ENCODE measurements around the gene TWSG1. TPM values are rescaled to one million over a fixed set of nuclear protein-coding genes. Genes with fewer than 3 reads are reported as not detected.

The TWSG1 gene
- total RNA-seq, 1 donor from 2014 or later, result 25.8 TPM

DNA sequence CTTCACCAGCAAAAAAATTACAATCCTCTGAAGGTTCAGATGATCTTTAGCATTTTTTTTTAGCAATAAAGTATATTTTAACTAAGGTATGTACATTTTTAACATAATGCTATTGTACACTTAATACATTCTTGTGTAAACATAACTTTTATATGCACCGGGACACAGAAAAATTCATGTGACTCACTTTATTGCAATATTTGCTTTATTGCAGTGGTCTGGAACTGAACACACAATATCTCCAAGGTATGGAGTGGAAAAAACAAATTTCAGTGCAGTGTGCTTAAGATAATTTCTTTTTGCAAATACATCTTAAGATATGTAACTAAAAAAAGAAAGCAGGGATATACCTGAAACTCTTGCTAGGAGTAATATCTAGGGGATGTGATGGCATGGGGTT lies 5.1 kb upstream of the TWSG1 start:
- FAIRE-seq (no peak), DNase-seq (ENCODE audit: low read depth) (peak; percentile 62)
- no peak overlapping the region for H3K4me3 ChIP-seq (ENCODE audit: low read depth, low read length)
- no peaks in the 10 kb centered on the region for H3K36me3 ChIP-seq (ENCODE audit: control insufficient read depth, insufficient read depth, low read length)
- no peaks in the 10 kb centered on the region for H3K27me3 ChIP-seq (ENCODE audit: control insufficient read depth, insufficient read depth, low read length)
- TF ChIP-seq, protein P1, sequence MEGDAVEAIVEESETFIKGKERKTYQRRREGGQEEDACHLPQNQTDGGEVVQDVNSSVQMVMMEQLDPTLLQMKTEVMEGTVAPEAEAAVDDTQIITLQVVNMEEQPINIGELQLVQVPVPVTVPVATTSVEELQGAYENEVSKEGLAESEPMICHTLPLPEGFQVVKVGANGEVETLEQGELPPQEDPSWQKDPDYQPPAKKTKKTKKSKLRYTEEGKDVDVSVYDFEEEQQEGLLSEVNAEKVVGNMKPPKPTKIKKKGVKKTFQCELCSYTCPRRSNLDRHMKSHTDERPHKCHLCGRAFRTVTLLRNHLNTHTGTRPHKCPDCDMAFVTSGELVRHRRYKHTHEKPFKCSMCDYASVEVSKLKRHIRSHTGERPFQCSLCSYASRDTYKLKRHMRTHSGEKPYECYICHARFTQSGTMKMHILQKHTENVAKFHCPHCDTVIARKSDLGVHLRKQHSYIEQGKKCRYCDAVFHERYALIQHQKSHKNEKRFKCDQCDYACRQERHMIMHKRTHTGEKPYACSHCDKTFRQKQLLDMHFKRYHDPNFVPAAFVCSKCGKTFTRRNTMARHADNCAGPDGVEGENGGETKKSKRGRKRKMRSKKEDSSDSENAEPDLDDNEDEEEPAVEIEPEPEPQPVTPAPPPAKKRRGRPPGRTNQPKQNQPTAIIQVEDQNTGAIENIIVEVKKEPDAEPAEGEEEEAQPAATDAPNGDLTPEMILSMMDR (IDR thresholded peaks at IDR 0.05; ENCODE audit: insufficient read depth, low read length, severe bottlenecking), result no peak

DNA sequence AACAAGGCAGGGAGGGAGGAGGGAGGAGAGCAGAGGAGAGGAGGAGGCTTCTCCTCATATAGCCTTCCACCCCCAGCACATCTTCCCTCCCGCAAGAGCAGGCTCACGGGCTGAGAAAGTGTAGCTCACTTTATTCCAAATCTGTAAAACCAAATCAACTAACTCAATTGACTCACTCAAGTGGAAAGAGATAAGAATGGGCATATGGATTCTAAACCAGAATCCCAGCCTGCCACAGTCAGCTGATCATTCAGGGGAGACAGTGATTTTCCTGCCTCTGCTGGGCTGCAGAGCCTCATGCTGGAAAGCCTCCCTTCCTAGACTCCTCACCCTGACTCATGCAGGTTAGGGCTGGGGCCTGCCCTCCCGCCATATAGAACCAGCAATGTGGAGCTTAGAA lies 4.2 kb upstream of the TWSG1 start:
- H3K36me3 ChIP-seq (ENCODE audit: control insufficient read depth, insufficient read depth, low read length), result no peaks in the 10 kb centered on the region
- no peaks in the 10 kb centered on the region for H3K27me3 ChIP-seq (ENCODE audit: control insufficient read depth, insufficient read depth, low read length)
- FAIRE-seq (peak; percentile 40), DNase-seq (ENCODE audit: low read depth) (no peak)
- TF ChIP-seq, protein P1 (IDR thresholded peaks at IDR 0.05; ENCODE audit: insufficient read depth, low read length, severe bottlenecking), result no peak
- H3K4me3 ChIP-seq (ENCODE audit: low read depth, low read length), result no peak overlapping the region

DNA sequence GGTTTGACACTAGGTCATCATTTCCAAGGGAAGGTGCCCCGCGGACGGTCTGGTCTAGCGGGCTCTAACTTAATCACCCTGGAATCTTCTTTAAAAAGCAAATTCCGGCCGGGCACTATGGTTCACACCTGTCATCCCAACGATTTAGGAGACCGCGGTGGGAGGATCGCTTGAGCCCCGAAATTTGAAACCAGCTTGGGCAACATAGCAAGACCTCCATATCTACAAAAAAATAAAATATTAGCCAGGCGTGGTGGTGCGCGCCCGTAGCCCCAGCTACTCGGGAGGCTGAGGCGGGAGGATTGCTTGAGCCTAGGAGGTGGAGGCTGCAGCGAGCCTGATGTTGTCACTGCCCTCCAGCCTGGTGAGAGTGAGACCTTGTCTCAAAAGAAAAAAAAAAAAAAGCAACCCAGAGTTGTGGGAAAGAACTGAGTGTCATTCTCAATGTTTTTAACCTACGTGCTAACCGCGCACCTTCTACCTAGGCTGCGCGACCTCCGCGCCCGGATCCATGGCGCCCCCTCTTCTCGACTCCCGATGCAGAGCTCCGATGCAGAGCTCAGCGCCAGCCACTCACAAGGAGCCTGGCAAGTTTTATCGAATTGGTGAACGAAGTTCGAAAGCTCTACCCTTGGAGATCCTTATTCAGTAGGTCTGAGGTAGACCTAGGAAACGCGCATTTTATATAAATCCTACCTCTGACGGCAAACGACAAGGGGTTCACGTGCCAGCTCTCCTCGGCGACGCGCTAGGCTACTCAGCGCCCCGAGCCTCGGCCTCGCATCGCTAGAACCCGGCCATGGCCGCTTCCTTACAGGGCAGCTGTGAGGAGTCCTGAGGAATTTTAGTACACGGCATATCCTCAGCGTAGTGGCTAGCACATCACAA lies 888 bp upstream of the TWSG1 start:
- H3K27me3 ChIP-seq (ENCODE audit: control insufficient read depth, insufficient read depth, low read length), result no peaks in the 10 kb centered on the region
- FAIRE-seq (no peak), DNase-seq (ENCODE audit: low read depth) (peak; percentile 57)
- TF ChIP-seq, protein P1 (IDR thresholded peaks at IDR 0.05; ENCODE audit: insufficient read depth, low read length, severe bottlenecking), result no peak
- H3K4me3 ChIP-seq (ENCODE audit: low read depth, low read length), result peak overlapping the region; percentile 62
- peaks cover 1% of the 10 kb centered on the region for H3K36me3 ChIP-seq (ENCODE audit: control insufficient read depth, insufficient read depth, low read length)

DNA sequence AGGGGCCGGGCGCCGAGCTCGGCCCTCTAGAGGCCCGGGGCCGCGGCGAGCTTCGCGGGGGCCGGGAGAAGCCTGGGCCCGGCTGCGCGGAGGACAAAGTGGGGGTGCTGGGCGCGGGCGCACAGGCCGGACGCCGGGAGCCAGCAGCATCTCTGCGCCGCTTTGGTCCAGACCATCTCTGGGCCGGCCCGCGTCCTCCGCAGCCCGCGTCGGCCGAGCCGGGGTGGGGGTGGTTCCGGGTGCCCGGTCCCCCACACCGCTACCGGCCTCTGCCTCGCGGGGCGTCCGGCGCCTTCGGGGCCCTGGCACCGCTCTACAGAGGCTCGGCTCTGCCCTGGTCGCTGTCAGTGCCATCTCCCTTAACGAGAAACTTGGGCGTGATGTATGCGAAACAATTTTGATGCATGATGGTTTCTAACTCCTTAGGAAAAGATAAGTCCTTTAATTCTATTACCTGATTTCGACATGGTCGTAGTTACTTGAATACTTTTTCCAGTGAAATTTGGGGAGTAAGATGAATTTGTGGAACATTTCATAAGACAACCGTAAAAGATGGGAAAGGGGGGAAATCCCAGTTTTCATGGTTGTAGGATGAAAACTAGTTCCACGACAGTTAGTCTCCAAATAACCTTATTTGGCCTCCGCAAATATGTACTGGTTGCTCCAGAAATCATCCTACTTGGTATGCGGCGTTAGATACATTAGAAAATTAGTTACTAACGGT lies 562 bp downstream of the TWSG1 start:
- H3K36me3 ChIP-seq (ENCODE audit: control insufficient read depth, insufficient read depth, low read length), result peaks cover 3% of the 10 kb centered on the region
- TF ChIP-seq, protein P1 (IDR thresholded peaks at IDR 0.05; ENCODE audit: insufficient read depth, low read length, severe bottlenecking), result no peak
- no peaks in the 10 kb centered on the region for H3K27me3 ChIP-seq (ENCODE audit: control insufficient read depth, insufficient read depth, low read length)
- no peak for FAIRE-seq
- H3K4me3 ChIP-seq (ENCODE audit: low read depth, low read length), result peak overlapping the region; percentile 62
- DNase-seq (ENCODE audit: low read depth), result peak; percentile 22

DNA sequence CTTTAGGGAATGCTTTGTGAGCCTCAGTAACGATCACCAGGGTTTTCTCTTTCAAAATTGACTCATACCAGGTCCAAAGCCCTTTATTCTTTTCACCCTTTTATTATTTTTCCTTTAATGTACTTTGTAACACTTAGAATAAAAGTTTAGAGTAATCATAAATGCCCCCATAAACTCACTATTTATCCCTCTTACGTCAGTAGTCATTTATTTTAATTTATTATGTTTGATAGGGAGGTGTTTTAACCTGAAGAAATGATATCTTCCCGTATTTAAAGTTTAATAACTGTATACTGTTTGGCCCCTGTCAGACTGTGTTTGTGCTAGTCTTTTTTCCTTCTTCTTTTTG lies 1.1 kb downstream of the TWSG1 start:
- no peak for FAIRE-seq
- Histone ChIP-seq H3K27me3 (ENCODE audit: control insufficient read depth, insufficient read depth, low read length) (no peaks in the 10 kb centered on the region), H3K4me3 (ENCODE audit: low read depth, low read length) (peak overlapping the region; percentile 62), H3K36me3 (ENCODE audit: control insufficient read depth, insufficient read depth, low read length) (peaks cover 3% of the 10 kb centered on the region)
- TF ChIP-seq, protein P1 (IDR thresholded peaks at IDR 0.05; ENCODE audit: insufficient read depth, low read length, severe bottlenecking), result no peak
- DNase-seq (ENCODE audit: low read depth), result no peak
